HepG2 (cell line): ENCODE measurements around the gene DYNLT2B. TPM values are rescaled to one million over a fixed set of nuclear protein-coding genes. Genes with fewer than 3 reads are reported as not detected.
A peak's percentile ranks its signal among the peaks of the same experiment; 100 is the strongest.

Source experiments
- HES4 ChIP-seq: sonication (generic); formaldehyde crosslinking; IDR thresholded peaks from 2 replicates; pipeline ENCODE4 v1.9.0; 2021; ENCODE audit warnings: mild to moderate bottlenecking, missing genetic modification reagents, borderline replicate concordance
- MED13 ChIP-seq: sonication (generic); formaldehyde crosslinking; IDR thresholded peaks from 2 replicates; pipeline ENCODE4 v1.5.0; 2020; ENCODE audit warnings: missing genetic modification reagents
- NRL ChIP-seq: sonication (generic); formaldehyde crosslinking; IDR thresholded peaks from 2 replicates; pipeline ENCODE4 v1.5.0; 2020; ENCODE audit warnings: missing genetic modification reagents, mild to moderate bottlenecking, moderate library complexity, borderline replicate concordance
- PAWR ChIP-seq: sonication (generic); formaldehyde crosslinking; IDR thresholded peaks from 2 replicates; pipeline ENCODE4 v1.4.0; 2020; ENCODE audit warnings: missing genetic modification reagents, mild to moderate bottlenecking, borderline replicate concordance
- PRMT3 ChIP-seq: sonication (generic); formaldehyde crosslinking; IDR thresholded peaks from 2 replicates; pipeline ENCODE4 v1.8.1; 2022; ENCODE audit warnings: low read depth, mild to moderate bottlenecking, moderate library complexity, missing genetic modification reagents, borderline replicate concordance
- RARA ChIP-seq: IDR thresholded peaks from 2 replicates; pipeline ENCODE4 v1.6.1; 2016; ENCODE audit warnings: missing genetic modification reagents, missing compliant biosample characterization
- SIN3A ChIP-seq: IDR thresholded peaks from 2 replicates; pipeline ENCODE4 v1.6.1; 2011; ENCODE audit warnings: low read depth, mild to moderate bottlenecking, control low read depth, low read length, borderline replicate concordance
- SSRP1 ChIP-seq: IDR thresholded peaks from 2 replicates; pipeline ENCODE4 v1.6.1; 2016; ENCODE audit warnings: control low read depth
- ZFP36 ChIP-seq: fragments of 150-350 bp; IDR thresholded peaks from 2 replicates; pipeline ENCODE4 v1.6.1; 2018; ENCODE audit warnings: borderline replicate concordance, low read length, low read depth; ENCODE audit not compliant: partially characterized antibody
- ZKSCAN5 ChIP-seq: sonication (generic); formaldehyde crosslinking; IDR thresholded peaks from 2 replicates; pipeline ENCODE4 v1.5.1; 2020; ENCODE audit warnings: mild to moderate bottlenecking, missing genetic modification reagents
- ZNF75D ChIP-seq: sonication (generic); formaldehyde crosslinking; IDR thresholded peaks from 2 replicates; pipeline ENCODE4 v1.8.1; 2023; ENCODE audit warnings: missing genetic modification reagents, mild to moderate bottlenecking, borderline replicate concordance
- polyA plus RNA-seq, 8 experiments: library from polyadenylated mRNA; depleted of rRNA in 3 of 8; stranded (reverse) in 7 of 8; unstranded in 1 of 8; fragments of >200 nt; fragmentation: Illumina TruSeq in 4 of 8; extraction: Trizol in 4 of 8; gene quantifications; 2 replicates each; pipeline versions ENCODE4 v1.2.1 to v1.2.3, GENCODE V29; 2011 to 2016; ENCODE audit warnings: low read depth in 4 of 8, missing spikeins in 1 of 8, mixed read lengths in 1 of 8; ENCODE audit not compliant: insufficient read depth in 1 of 8
- total RNA-seq, 5 experiments: library from RNA; depleted of rRNA; stranded (reverse); fragments of >200 nt; fragmentation: Illumina TruSeq; extraction: Trizol; gene quantifications; 2 replicates each; pipeline ENCODE4 v1.2.3, GENCODE V29; 2016; ENCODE audit warnings: low read depth in 1 of 5
- TF ChIP-seq, protein P1 (sequence below): sonication (generic); formaldehyde crosslinking; IDR thresholded peaks from 2 replicates; pipeline ENCODE4 v1.8.0; 2022; ENCODE audit warnings: mild to moderate bottlenecking, missing genetic modification reagents, moderate library complexity
- TF ChIP-seq, protein P2 (sequence below): sonication (generic); formaldehyde crosslinking; IDR thresholded peaks from 2 replicates; pipeline ENCODE4 v1.8.1; 2022; ENCODE audit warnings: mild to moderate bottlenecking, missing genetic modification reagents
- TF ChIP-seq, protein P3 (sequence below): sonication (generic); formaldehyde crosslinking; IDR thresholded peaks from 2 replicates; pipeline ENCODE4 v1.9.0; 2021; ENCODE audit warnings: mild to moderate bottlenecking, missing genetic modification reagents
- TF ChIP-seq, protein P4 (sequence below): sonication (generic); formaldehyde crosslinking; IDR thresholded peaks from 2 replicates; pipeline ENCODE4 v1.4.0; 2020; ENCODE audit warnings: mild to moderate bottlenecking, missing genetic modification reagents

DYNLT2B gene
- total and polyA plus RNA-seq, 2 of the 13 experiments (the other 11 are each of a cell fraction or from before 2014, with no cell fraction given), result 4.0 to 7.0 TPM

DNA sequence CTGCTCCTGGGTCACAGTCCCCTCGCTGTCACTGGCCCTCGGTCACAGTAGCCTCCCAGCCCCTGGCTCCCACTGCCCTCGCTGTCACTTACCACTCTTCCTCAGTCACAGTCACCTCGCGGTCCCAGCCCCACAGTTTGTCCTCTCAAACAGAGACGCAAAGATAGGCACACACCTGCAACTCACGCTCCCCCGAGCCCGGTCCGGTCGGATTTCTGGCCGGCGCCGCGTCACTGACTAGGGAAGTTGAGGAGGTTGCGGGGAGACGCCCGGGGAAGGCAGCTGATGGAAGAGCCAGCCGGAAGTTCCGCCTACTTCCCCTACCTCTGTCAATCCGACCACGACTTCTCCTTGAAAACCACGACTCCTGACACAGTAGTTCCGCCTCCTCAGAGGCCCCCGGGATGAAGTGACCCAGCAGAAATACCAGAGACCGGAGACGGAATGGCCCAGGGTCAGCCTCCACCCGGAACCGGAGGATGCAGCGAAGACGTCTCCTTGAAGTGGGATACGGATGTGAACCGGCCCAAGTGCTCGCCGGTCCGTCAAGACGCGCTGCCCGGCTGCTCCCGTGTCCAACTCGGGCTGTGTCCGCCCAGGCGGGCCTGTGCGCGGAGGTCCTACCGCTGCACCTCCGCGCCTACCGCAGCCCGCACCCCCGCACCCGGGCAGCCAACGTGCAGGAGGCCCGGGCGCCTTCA, 30.4 kb downstream of the DYNLT2B start, which contains the start of gene PCYT1A (continued):
- TF ChIP-seq, protein P1, sequence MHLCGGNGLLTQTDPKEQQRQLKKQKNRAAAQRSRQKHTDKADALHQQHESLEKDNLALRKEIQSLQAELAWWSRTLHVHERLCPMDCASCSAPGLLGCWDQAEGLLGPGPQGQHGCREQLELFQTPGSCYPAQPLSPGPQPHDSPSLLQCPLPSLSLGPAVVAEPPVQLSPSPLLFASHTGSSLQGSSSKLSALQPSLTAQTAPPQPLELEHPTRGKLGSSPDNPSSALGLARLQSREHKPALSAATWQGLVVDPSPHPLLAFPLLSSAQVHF (CRISPR knock-in tag), result peak; percentile 88
- TF ChIP-seq HES4 (CRISPR knock-in tag) (no peak), MED13 (CRISPR knock-in tag) (no peak), SSRP1 (CRISPR knock-in tag) (no peak), ZNF75D (CRISPR knock-in tag) (no peak), ZKSCAN5 (CRISPR knock-in tag) (no peak), PRMT3 (CRISPR knock-in tag) (no peak), RARA (CRISPR knock-in tag) (peak; percentile 7; the same call in 1 of the 2 replicates), SIN3A (peak; percentile 48; the same call in 1 of the 2 replicates), NRL (CRISPR knock-in tag) (no peak; the same call in none of the 2 replicates), PAWR (CRISPR knock-in tag) (no peak; the same call in 1 of the 2 replicates), ZFP36 (no peak)
- TF ChIP-seq, protein P2, sequence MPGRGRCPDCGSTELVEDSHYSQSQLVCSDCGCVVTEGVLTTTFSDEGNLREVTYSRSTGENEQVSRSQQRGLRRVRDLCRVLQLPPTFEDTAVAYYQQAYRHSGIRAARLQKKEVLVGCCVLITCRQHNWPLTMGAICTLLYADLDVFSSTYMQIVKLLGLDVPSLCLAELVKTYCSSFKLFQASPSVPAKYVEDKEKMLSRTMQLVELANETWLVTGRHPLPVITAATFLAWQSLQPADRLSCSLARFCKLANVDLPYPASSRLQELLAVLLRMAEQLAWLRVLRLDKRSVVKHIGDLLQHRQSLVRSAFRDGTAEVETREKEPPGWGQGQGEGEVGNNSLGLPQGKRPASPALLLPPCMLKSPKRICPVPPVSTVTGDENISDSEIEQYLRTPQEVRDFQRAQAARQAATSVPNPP (CRISPR knock-in tag), result peak; percentile 90; the same call in 1 of the 2 replicates
- TF ChIP-seq, protein P3, sequence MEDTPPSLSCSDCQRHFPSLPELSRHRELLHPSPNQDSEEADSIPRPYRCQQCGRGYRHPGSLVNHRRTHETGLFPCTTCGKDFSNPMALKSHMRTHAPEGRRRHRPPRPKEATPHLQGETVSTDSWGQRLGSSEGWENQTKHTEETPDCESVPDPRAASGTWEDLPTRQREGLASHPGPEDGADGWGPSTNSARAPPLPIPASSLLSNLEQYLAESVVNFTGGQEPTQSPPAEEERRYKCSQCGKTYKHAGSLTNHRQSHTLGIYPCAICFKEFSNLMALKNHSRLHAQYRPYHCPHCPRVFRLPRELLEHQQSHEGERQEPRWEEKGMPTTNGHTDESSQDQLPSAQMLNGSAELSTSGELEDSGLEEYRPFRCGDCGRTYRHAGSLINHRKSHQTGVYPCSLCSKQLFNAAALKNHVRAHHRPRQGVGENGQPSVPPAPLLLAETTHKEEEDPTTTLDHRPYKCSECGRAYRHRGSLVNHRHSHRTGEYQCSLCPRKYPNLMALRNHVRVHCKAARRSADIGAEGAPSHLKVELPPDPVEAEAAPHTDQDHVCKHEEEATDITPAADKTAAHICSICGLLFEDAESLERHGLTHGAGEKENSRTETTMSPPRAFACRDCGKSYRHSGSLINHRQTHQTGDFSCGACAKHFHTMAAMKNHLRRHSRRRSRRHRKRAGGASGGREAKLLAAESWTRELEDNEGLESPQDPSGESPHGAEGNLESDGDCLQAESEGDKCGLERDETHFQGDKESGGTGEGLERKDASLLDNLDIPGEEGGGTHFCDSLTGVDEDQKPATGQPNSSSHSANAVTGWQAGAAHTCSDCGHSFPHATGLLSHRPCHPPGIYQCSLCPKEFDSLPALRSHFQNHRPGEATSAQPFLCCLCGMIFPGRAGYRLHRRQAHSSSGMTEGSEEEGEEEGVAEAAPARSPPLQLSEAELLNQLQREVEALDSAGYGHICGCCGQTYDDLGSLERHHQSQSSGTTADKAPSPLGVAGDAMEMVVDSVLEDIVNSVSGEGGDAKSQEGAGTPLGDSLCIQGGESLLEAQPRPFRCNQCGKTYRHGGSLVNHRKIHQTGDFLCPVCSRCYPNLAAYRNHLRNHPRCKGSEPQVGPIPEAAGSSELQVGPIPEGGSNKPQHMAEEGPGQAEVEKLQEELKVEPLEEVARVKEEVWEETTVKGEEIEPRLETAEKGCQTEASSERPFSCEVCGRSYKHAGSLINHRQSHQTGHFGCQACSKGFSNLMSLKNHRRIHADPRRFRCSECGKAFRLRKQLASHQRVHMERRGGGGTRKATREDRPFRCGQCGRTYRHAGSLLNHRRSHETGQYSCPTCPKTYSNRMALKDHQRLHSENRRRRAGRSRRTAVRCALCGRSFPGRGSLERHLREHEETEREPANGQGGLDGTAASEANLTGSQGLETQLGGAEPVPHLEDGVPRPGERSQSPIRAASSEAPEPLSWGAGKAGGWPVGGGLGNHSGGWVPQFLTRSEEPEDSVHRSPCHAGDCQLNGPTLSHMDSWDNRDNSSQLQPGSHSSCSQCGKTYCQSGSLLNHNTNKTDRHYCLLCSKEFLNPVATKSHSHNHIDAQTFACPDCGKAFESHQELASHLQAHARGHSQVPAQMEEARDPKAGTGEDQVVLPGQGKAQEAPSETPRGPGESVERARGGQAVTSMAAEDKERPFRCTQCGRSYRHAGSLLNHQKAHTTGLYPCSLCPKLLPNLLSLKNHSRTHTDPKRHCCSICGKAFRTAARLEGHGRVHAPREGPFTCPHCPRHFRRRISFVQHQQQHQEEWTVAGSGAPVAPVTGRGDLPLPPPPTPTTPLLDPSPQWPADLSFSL, result no peak
- TF ChIP-seq, protein P4, sequence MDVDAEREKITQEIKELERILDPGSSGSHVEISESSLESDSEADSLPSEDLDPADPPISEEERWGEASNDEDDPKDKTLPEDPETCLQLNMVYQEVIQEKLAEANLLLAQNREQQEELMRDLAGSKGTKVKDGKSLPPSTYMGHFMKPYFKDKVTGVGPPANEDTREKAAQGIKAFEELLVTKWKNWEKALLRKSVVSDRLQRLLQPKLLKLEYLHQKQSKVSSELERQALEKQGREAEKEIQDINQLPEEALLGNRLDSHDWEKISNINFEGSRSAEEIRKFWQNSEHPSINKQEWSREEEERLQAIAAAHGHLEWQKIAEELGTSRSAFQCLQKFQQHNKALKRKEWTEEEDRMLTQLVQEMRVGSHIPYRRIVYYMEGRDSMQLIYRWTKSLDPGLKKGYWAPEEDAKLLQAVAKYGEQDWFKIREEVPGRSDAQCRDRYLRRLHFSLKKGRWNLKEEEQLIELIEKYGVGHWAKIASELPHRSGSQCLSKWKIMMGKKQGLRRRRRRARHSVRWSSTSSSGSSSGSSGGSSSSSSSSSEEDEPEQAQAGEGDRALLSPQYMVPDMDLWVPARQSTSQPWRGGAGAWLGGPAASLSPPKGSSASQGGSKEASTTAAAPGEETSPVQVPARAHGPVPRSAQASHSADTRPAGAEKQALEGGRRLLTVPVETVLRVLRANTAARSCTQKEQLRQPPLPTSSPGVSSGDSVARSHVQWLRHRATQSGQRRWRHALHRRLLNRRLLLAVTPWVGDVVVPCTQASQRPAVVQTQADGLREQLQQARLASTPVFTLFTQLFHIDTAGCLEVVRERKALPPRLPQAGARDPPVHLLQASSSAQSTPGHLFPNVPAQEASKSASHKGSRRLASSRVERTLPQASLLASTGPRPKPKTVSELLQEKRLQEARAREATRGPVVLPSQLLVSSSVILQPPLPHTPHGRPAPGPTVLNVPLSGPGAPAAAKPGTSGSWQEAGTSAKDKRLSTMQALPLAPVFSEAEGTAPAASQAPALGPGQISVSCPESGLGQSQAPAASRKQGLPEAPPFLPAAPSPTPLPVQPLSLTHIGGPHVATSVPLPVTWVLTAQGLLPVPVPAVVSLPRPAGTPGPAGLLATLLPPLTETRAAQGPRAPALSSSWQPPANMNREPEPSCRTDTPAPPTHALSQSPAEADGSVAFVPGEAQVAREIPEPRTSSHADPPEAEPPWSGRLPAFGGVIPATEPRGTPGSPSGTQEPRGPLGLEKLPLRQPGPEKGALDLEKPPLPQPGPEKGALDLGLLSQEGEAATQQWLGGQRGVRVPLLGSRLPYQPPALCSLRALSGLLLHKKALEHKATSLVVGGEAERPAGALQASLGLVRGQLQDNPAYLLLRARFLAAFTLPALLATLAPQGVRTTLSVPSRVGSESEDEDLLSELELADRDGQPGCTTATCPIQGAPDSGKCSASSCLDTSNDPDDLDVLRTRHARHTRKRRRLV (CRISPR knock-in tag), result no peak
